ENCODE data around the gene MTAP. TPM values are rescaled to one million over a fixed set of nuclear protein-coding genes. Genes with fewer than 3 reads are reported as not detected.
A peak's percentile ranks its signal among the peaks of the same experiment; 100 is the strongest.

MTAP gene
- total RNA-seq, 1 experiment from 2014 or later, result not detected

- Mint-ChIP-seq H3K4me3 (ENCODE audit: unreplicated experiment) (no peak overlapping the region), H3K4me1 (ENCODE audit: insufficient read depth, unreplicated experiment) (no peaks in the 10 kb centered on the region)
These were observed 23.2 kb downstream of the MTAP start for GRCh38 chr9:21825637-21826036.

GRCh38 chr9:21828853-21829410 lies 26.5 kb downstream of the MTAP start:
- peaks cover 15% of the 10 kb centered on the region for H3K4me1 Mint-ChIP-seq (ENCODE audit: insufficient read depth, unreplicated experiment)
- TF ChIP-seq, protein P1, sequence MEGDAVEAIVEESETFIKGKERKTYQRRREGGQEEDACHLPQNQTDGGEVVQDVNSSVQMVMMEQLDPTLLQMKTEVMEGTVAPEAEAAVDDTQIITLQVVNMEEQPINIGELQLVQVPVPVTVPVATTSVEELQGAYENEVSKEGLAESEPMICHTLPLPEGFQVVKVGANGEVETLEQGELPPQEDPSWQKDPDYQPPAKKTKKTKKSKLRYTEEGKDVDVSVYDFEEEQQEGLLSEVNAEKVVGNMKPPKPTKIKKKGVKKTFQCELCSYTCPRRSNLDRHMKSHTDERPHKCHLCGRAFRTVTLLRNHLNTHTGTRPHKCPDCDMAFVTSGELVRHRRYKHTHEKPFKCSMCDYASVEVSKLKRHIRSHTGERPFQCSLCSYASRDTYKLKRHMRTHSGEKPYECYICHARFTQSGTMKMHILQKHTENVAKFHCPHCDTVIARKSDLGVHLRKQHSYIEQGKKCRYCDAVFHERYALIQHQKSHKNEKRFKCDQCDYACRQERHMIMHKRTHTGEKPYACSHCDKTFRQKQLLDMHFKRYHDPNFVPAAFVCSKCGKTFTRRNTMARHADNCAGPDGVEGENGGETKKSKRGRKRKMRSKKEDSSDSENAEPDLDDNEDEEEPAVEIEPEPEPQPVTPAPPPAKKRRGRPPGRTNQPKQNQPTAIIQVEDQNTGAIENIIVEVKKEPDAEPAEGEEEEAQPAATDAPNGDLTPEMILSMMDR (IDR thresholded peaks at IDR 0.05; ENCODE audit: unreplicated experiment), result no peak
- H3K4me3 Mint-ChIP-seq (ENCODE audit: unreplicated experiment), result no peak overlapping the region
- DNase-seq (ENCODE audit: unreplicated experiment), result no peak
- no peaks in the 10 kb centered on the region for H3K9me3 Mint-ChIP-seq (ENCODE audit: unreplicated experiment)
- no peaks in the 10 kb centered on the region for H3K27me3 Mint-ChIP-seq (ENCODE audit: insufficient read depth, unreplicated experiment)
- H3K27ac Mint-ChIP-seq (ENCODE audit: low read depth, unreplicated experiment), result no peak overlapping the region
- BruUV-seq (replicated peaks), result no TSS peak
- POLR2A ChIA-PET, result no interaction called here
- CTCF ChIA-PET, result interaction anchor here (0.6 kb wide), 1 partner anchor 1637 kb away, joined by 4 read pairs; no protein-coding TSS in a partner anchor
- no peaks in the 10 kb centered on the region for H3K36me3 Mint-ChIP-seq (ENCODE audit: insufficient read depth, unreplicated experiment)
- intact Hi-C loops (cut with micrococcal nuclease), result no loop called here

More at GRCh38 chr9:21825637-21826036, 23.2 kb downstream of the MTAP start:
- Mint-ChIP-seq H3K27me3 (ENCODE audit: insufficient read depth, unreplicated experiment) (no peaks in the 10 kb centered on the region), H3K27ac (ENCODE audit: low read depth, unreplicated experiment) (no peak overlapping the region), H3K36me3 (ENCODE audit: insufficient read depth, unreplicated experiment) (peaks cover 5% of the 10 kb centered on the region), H3K9me3 (ENCODE audit: unreplicated experiment) (no peaks in the 10 kb centered on the region)
- intact Hi-C loops (cut with micrococcal nuclease), result no loop called here
- no peak for DNase-seq (ENCODE audit: unreplicated experiment)
- CTCF ChIA-PET, result interaction anchor here (0.7 kb wide), 1 partner anchor 637 kb away, joined by 3 read pairs; no protein-coding TSS in a partner anchor
- TF ChIP-seq, protein P1 (IDR thresholded peaks at IDR 0.05; ENCODE audit: unreplicated experiment), result no peak
- BruUV-seq (replicated peaks), result no TSS peak
- POLR2A ChIA-PET, result no interaction called here

GRCh38 chr9:21830589-21830988 lies 28.2 kb downstream of the MTAP start:
- POLR2A ChIA-PET, result interaction anchor here (3.1 to 6.7 kb wide), 3 partner anchors 141 to 336 kb away, joined by 14 to 37 read pairs (median 23); no protein-coding TSS in a partner anchor

DNA sequence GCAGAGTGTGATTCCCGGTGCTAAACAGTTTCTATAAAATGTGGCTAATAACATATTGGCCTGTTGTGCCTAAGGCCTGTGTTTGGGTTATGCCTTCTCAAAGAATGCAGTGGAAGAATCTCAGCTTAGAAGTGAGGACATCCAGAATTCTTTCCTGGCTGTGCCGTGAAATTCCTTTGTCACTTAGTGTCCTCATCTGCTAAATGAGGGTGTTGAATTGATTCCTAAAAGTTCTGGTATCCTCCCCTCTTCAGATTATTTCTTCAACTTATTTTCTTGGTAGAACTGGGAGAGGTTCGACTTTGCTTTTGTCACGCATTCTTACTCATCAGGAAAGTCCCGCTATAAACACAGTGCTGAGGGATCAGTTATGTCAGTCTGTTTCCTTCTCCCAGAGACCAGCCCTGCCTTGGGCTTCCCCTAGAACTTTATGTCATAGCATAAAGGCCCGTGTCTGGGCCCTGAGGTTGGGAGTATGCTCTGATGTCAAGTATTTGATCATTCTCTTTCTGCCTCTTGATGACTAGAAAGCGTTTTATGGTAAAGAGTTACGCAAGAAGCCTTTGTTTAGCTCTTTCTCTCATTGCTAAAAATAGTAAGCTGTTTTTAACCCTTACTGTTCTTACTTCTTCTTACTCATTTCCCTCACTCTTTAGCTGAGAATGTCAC lies 29.5 kb downstream of the MTAP start:
- H3K27me3 Mint-ChIP-seq (ENCODE audit: insufficient read depth, unreplicated experiment), result no peaks in the 10 kb centered on the region
- H3K4me3 Mint-ChIP-seq (ENCODE audit: unreplicated experiment), result no peak overlapping the region
- H3K4me1 Mint-ChIP-seq (ENCODE audit: insufficient read depth, unreplicated experiment), result peaks cover 27% of the 10 kb centered on the region
- intact Hi-C loops (cut with micrococcal nuclease), result loop anchor here (5.0 to 10.0 kb wide), 3 partner anchors 277 to 380 kb away; no protein-coding TSS in a partner anchor
- TF ChIP-seq, protein P1 (IDR thresholded peaks at IDR 0.05; ENCODE audit: unreplicated experiment), result no peak
- DNase-seq (ENCODE audit: unreplicated experiment), result peak; percentile 79
- POLR2A ChIA-PET, result interaction anchor here (0.9 to 6.7 kb wide), 8 partner anchors 143 to 616 kb away, joined by 3 to 37 read pairs (median 5); no protein-coding TSS in a partner anchor
- peak overlapping the region; percentile 96 for H3K27ac Mint-ChIP-seq (ENCODE audit: low read depth, unreplicated experiment)
- H3K9me3 Mint-ChIP-seq (ENCODE audit: unreplicated experiment), result no peaks in the 10 kb centered on the region
- CTCF ChIA-PET, result interaction anchor here (0.7 to 1.0 kb wide), 3 partner anchors 142 to 506 kb away, joined by 3 read pairs; no protein-coding TSS in a partner anchor
- no peaks in the 10 kb centered on the region for H3K36me3 Mint-ChIP-seq (ENCODE audit: insufficient read depth, unreplicated experiment)
- BruUV-seq (replicated peaks), result TSS peak; percentile 26

More at GRCh38 chr9:21830589-21830988, 28.2 kb downstream of the MTAP start:
- no peaks in the 10 kb centered on the region for H3K9me3 Mint-ChIP-seq (ENCODE audit: unreplicated experiment)
- intact Hi-C loops (cut with micrococcal nuclease), result loop anchor here (5.0 to 10.0 kb wide), 3 partner anchors 276 to 382 kb away; no protein-coding TSS in a partner anchor
- H3K4me1 Mint-ChIP-seq (ENCODE audit: insufficient read depth, unreplicated experiment), result peaks cover 16% of the 10 kb centered on the region
- no peaks in the 10 kb centered on the region for H3K36me3 Mint-ChIP-seq (ENCODE audit: insufficient read depth, unreplicated experiment)
- BruUV-seq (replicated peaks), result no TSS peak
- TF ChIP-seq, protein P1 (IDR thresholded peaks at IDR 0.05; ENCODE audit: unreplicated experiment), result no peak
- H3K4me3 Mint-ChIP-seq (ENCODE audit: unreplicated experiment), result no peak overlapping the region
- no peak overlapping the region for H3K27ac Mint-ChIP-seq (ENCODE audit: low read depth, unreplicated experiment)
- DNase-seq (ENCODE audit: unreplicated experiment), result no peak
- no peaks in the 10 kb centered on the region for H3K27me3 Mint-ChIP-seq (ENCODE audit: insufficient read depth, unreplicated experiment)
- CTCF ChIA-PET, result interaction anchor here (0.9 kb wide), 1 partner anchor 23 kb away, joined by 3 read pairs; no protein-coding TSS in a partner anchor

All from MCF 10A (cell line).